HepG2 (cell line): ENCODE results near the gene CTDSP2. TPM values are rescaled to one million over a fixed set of nuclear protein-coding genes. Genes with fewer than 3 reads are reported as not detected.

Source experiments
- ATAC-seq: fragments of 200-7000 bp; cut with Tn5 transposase; 3 replicates; pipeline ENCODE4 v1.9.1; 2020; ENCODE audit warnings: mild to moderate bottlenecking, moderate library complexity
- BruUV-seq: library from RNA; stranded (reverse); fragments of 400-500 nt; replicated peaks from 2 replicates; lab custom pipeline; 2021; lab: Mats Ljungman, UMichigan
- CTCF ChIA-PET: fragments of 300-600 bp; formaldehyde crosslinking; extraction: SDS; loops from one replicate; lab custom pipeline; 2021; ENCODE audit warnings: low total read pairs, inconsistent platforms, low intra/inter-chr PET ratio; lab: Yijun Ruan, JAX
- POLR2A ChIA-PET: fragments of 350-600 bp; sonication (Branson Sonifier 250); formaldehyde crosslinking; loops from one replicate; lab custom pipeline; 2020; ENCODE audit warnings: antibody characterized with exemption, inconsistent platforms; lab: Yijun Ruan, JAX
- DNase-seq: peaks from one replicate; pipeline ENCODE4 v3.0.0-alpha.2; 2015; ENCODE audit warnings: low spot score
- FAIRE-seq: peaks from 3 replicates; lab custom pipeline; 2011; peaks lifted over from hg19 to GRCh38; lab: Jason Lieb, UNC
- H2AFZ ChIP-seq: one replicate; pipeline ENCODE4 v1.6.1; 2011; ENCODE audit warnings: low read length, inconsistent platforms
- H3K27ac ChIP-seq: fragments of 300-600 bp; 3 replicates; pipeline ENCODE4 v1.8.0; 2011; ENCODE audit warnings: mixed run types, mild to moderate bottlenecking, mixed read lengths, low read length, inconsistent platforms; ENCODE audit not compliant: insufficient read depth; ENCODE audit errors: extremely low read length
- H3K27me3 ChIP-seq, 2 experiments: fragments of 200-600 bp in 1 of 2; 2 replicates in 1 of 2; 3 replicates in 1 of 2; pipeline versions ENCODE4 v1.6.0 to v1.8.0; 2011; ENCODE audit warnings: low read length in 2 of 2, mild to moderate bottlenecking in 2 of 2, moderate library complexity in 2 of 2, inconsistent platforms in 1 of 2; ENCODE audit not compliant: insufficient read depth in 2 of 2, control insufficient read depth in 1 of 2
- H3K36me3 ChIP-seq, 2 experiments: fragments of 200-600 bp in 1 of 2; replicated peaks in 1 of 2; 2 replicates in 1 of 2; 3 replicates in 1 of 2; pipeline versions ENCODE4 v1.5.1 to v1.8.0; 2011; ENCODE audit warnings: low read length in 2 of 2, inconsistent platforms in 1 of 2; ENCODE audit not compliant: insufficient read depth in 2 of 2, control insufficient read depth in 1 of 2
- H3K4me1 ChIP-seq: 2 replicates; pipeline ENCODE4 v1.5.1; 2012; ENCODE audit warnings: low read length, inconsistent platforms; ENCODE audit not compliant: insufficient read depth
- H3K4me2 ChIP-seq: 2 replicates; pipeline ENCODE4 v1.6.0; 2011; ENCODE audit warnings: low read depth, low read length, inconsistent platforms
- H3K4me3 ChIP-seq, 3 experiments: fragments of 200-600 bp in 1 of 3; sonication (generic), shearing (Covaris generic) in 1 of 3; replicated peaks in 1 of 3; 2 replicates each; pipeline ENCODE4 v1.5.1; 2011 to 2016; ENCODE audit warnings: low read length in 3 of 3, inconsistent platforms in 2 of 3, low read depth in 2 of 3, mild to moderate bottlenecking in 2 of 3, control low read depth in 1 of 3, mixed read lengths in 1 of 3; ENCODE audit not compliant: insufficient read depth in 1 of 3
- H3K79me2 ChIP-seq: one replicate; pipeline ENCODE4 v1.6.1; 2011; ENCODE audit warnings: low read length, inconsistent platforms; ENCODE audit not compliant: insufficient read depth
- H3K9ac ChIP-seq: 2 replicates; pipeline ENCODE4 v1.6.0; 2011; ENCODE audit warnings: mild to moderate bottlenecking, low read depth, low read length, inconsistent platforms; ENCODE audit not compliant: insufficient read depth
- H3K9me3 ChIP-seq: 2 replicates; pipeline ENCODE4 v1.5.1; 2012; ENCODE audit warnings: mild to moderate bottlenecking, low read length
- H4K20me1 ChIP-seq: 2 replicates; pipeline ENCODE4 v1.6.0; 2011; ENCODE audit warnings: inconsistent platforms, mild to moderate bottlenecking, low read length, moderate library complexity; ENCODE audit not compliant: insufficient read depth
- CEBPB ChIP-seq: IDR thresholded peaks from 2 replicates; pipeline ENCODE4 v1.6.1; 2011; ENCODE audit warnings: low read depth, low read length, improper control_type of control experiment, borderline replicate concordance
- FOXC1 ChIP-seq: sonication (generic); formaldehyde crosslinking; IDR thresholded peaks from 2 replicates; pipeline ENCODE4 v1.8.0; 2022; ENCODE audit warnings: mild to moderate bottlenecking, missing genetic modification reagents, borderline replicate concordance
- KDM5B ChIP-seq: sonication (generic); formaldehyde crosslinking; IDR thresholded peaks from 2 replicates; pipeline ENCODE4 v1.4.0; 2020; ENCODE audit warnings: missing genetic modification reagents, mild to moderate bottlenecking, borderline replicate concordance
- NAIF1 ChIP-seq: sonication (generic); formaldehyde crosslinking; IDR thresholded peaks from 2 replicates; pipeline ENCODE4 v1.5.0; 2020; ENCODE audit warnings: mild to moderate bottlenecking, missing genetic modification reagents, borderline replicate concordance
- TARDBP ChIP-seq: sonication (generic); formaldehyde crosslinking; IDR thresholded peaks from 2 replicates; pipeline ENCODE4 v1.8.0; 2022; ENCODE audit warnings: mild to moderate bottlenecking, missing genetic modification reagents
- TEAD3 ChIP-seq: optimal IDR thresholded peaks from 2 replicates; pipeline ENCODE3; 2016; ENCODE audit warnings: borderline replicate concordance
- TFDP2 ChIP-seq: sonication (generic); formaldehyde crosslinking; IDR thresholded peaks from 2 replicates; pipeline ENCODE4 v1.4.0; 2020; ENCODE audit warnings: missing genetic modification reagents
- ZFX ChIP-seq: sonication (generic); formaldehyde crosslinking; IDR thresholded peaks from 2 replicates; pipeline ENCODE4 v1.4.0; 2020; ENCODE audit warnings: mild to moderate bottlenecking, low read depth, missing genetic modification reagents, moderate library complexity
- ZFY ChIP-seq: sonication (generic); formaldehyde crosslinking; IDR thresholded peaks from 2 replicates; pipeline ENCODE4 v1.4.0; 2020; ENCODE audit warnings: missing genetic modification reagents
- ZNF253 ChIP-seq: sonication (generic); formaldehyde crosslinking; IDR thresholded peaks from 2 replicates; pipeline ENCODE4 v1.8.0; 2022; ENCODE audit warnings: mild to moderate bottlenecking, missing genetic modification reagents, borderline replicate concordance
- ZNF484 ChIP-seq: sonication (generic); formaldehyde crosslinking; IDR thresholded peaks from 2 replicates; pipeline ENCODE4 v1.5.1; 2020; ENCODE audit warnings: mild to moderate bottlenecking, low read depth, missing genetic modification reagents, borderline replicate concordance
- ZNF574 ChIP-seq: sonication (generic); formaldehyde crosslinking; IDR thresholded peaks from 2 replicates; pipeline ENCODE4 v1.4.0; 2020; ENCODE audit warnings: missing genetic modification reagents
- ZNF598 ChIP-seq: sonication (generic); formaldehyde crosslinking; IDR thresholded peaks from 2 replicates; pipeline ENCODE4 v1.5.1; 2020; ENCODE audit warnings: mild to moderate bottlenecking, missing genetic modification reagents, borderline replicate concordance
- ZSCAN31 ChIP-seq: sonication (generic); formaldehyde crosslinking; IDR thresholded peaks from 2 replicates; pipeline ENCODE4 v1.5.0; 2020; ENCODE audit warnings: low read depth, mild to moderate bottlenecking, missing genetic modification reagents
- WGBS: methylation state at CpG from one replicate; pipeline ENCODE4 v1.1.6; 2017; ENCODE audit warnings: low lambda C conversion rate; 5-methylcytosine and 5-hydroxymethylcytosine counted together
- in situ Hi-C: cut with HindIII; loops from 2 replicates; pipeline ENCODE4 v1.10.0; 2017; ENCODE audit warnings: low pct_unique_long_range_greater_than_20kb; ENCODE audit not compliant: extremely low pct_ligation_motif_present
- intact Hi-C: fragments of 100-400 bp; cut with micrococcal nuclease; formaldehyde crosslinking; loops from one replicate; pipeline ENCODE4 v1.10.0; 2022; ENCODE audit not compliant: unreplicated experiment
- polyA plus RNA-seq, 8 experiments: library from polyadenylated mRNA; depleted of rRNA in 3 of 8; stranded (reverse) in 7 of 8; unstranded in 1 of 8; fragments of >200 nt; fragmentation: Illumina TruSeq in 4 of 8; extraction: Trizol in 4 of 8; gene quantifications; 2 replicates each; pipeline versions ENCODE4 v1.2.1 to v1.2.3, GENCODE V29; 2011 to 2016; ENCODE audit warnings: low read depth in 4 of 8, missing spikeins in 1 of 8, mixed read lengths in 1 of 8; ENCODE audit not compliant: insufficient read depth in 1 of 8
- total RNA-seq, 5 experiments: library from RNA; depleted of rRNA; stranded (reverse); fragments of >200 nt; fragmentation: Illumina TruSeq; extraction: Trizol; gene quantifications; 2 replicates each; pipeline ENCODE4 v1.2.3, GENCODE V29; 2016; ENCODE audit warnings: low read depth in 1 of 5
- TF ChIP-seq, protein P1 (sequence below): sonication (generic); formaldehyde crosslinking; IDR thresholded peaks from 2 replicates; pipeline ENCODE4 v1.5.1; 2020; ENCODE audit warnings: mild to moderate bottlenecking, missing genetic modification reagents, moderate library complexity

Gene CTDSP2
- total and polyA plus RNA-seq, 2 of the 13 experiments (the other 11 are each of a cell fraction or from before 2014, with no cell fraction given), result 38.1 to 82.5 TPM

DNA sequence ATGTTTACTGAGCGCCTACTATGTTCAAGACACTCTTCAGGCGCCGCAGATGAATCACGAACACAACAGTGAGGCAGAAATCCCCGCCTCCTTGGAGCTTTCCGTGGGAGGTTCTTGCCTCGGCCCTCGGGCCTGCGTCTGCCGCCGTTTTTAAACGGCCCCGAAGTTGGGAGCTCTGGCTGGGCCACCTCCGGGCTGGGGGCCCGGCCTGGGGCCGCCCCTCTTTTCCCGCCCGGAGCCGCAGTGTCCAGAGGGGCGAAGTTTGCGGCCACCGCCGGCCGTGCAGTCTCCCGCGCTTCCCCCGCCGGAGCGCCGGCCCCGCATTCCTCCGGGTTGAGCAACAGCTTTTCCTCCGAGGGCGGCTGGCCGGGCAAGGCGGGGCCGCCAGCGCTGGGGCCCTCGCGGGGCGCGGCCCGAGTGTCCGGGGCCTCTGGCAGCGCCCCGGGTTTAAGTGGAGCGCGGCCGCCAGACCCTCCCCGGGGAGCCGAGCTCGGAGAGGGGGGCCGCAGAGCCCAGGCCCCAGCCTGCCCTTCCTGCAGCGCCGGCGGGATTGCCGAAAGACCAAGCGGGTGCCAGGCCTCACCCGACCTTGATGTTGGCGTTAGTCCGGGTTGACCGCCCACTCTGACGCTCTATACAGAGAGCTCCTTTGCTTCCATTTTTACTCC is 18.7 kb upstream of the CTDSP2 start:
- in situ Hi-C loops (no loop called here), intact Hi-C loops (loop anchor here (1.0 kb wide), 1 partner anchor 18 kb away; no protein-coding TSS in a partner anchor)
- Histone ChIP-seq H3K79me2 (no peaks in the 10 kb centered on the region), H3K27me3 (peaks cover 4 to 65% of the 10 kb centered on the region in 2 experiments), H3K4me3 (peak overlapping the region; percentile 49 to 74 (median 59)), H2AFZ (no peak overlapping the region), H3K27ac (no peak overlapping the region), H3K4me1 (peaks cover 15% of the 10 kb centered on the region), H3K36me3 (no peaks in the 10 kb centered on the region), H3K9ac (peak overlapping the region; percentile 31; the same call in 1 of the 2 replicates), H3K4me2 (peak overlapping the region; percentile 85), H4K20me1 (no peaks in the 10 kb centered on the region), H3K9me3 (no peaks in the 10 kb centered on the region)
- ChIA-PET CTCF (no interaction called here), POLR2A (interaction anchor here (0.9 to 1.9 kb wide), 8 partner anchors 13 to 93 kb away, joined by 3 to 23 read pairs (median 4); partner anchors contain the start of genes CTDSP2 and EEF1AKMT3)
- ATAC-seq, result peak; percentile 94
- 0% methylated on average over 19 of the region's 63 CpGs for WGBS
- no peak for DNase-seq
- FAIRE-seq, result no peak
- no TSS peak for BruUV-seq
- peak; percentile 24; the same call in 1 of the 2 replicates for TF ChIP-seq KDM5B (CRISPR knock-in tag)
- TF ChIP-seq TFDP2 (CRISPR knock-in tag), result peak; percentile 90
- TF ChIP-seq ZFY (CRISPR knock-in tag), result peak; percentile 54
- no peak for TF ChIP-seq ZNF253
- no peak for TF ChIP-seq NAIF1 (CRISPR knock-in tag)
- TF ChIP-seq ZSCAN31 (CRISPR knock-in tag), result peak; percentile 41; the same call in 1 of the 2 replicates
- TF ChIP-seq TARDBP (CRISPR knock-in tag), result 0 out of 2 replicates have a peak, but pooled peaks have one; percentile 21
- no peak for TF ChIP-seq FOXC1 (CRISPR knock-in tag)
- peak; percentile 83 for TF ChIP-seq CEBPB
- peak; percentile 87 for TF ChIP-seq TEAD3 (CRISPR knock-in tag)
- peak; percentile 47; the same call in 1 of the 2 replicates for TF ChIP-seq ZNF598 (CRISPR knock-in tag)
- TF ChIP-seq, protein P1, sequence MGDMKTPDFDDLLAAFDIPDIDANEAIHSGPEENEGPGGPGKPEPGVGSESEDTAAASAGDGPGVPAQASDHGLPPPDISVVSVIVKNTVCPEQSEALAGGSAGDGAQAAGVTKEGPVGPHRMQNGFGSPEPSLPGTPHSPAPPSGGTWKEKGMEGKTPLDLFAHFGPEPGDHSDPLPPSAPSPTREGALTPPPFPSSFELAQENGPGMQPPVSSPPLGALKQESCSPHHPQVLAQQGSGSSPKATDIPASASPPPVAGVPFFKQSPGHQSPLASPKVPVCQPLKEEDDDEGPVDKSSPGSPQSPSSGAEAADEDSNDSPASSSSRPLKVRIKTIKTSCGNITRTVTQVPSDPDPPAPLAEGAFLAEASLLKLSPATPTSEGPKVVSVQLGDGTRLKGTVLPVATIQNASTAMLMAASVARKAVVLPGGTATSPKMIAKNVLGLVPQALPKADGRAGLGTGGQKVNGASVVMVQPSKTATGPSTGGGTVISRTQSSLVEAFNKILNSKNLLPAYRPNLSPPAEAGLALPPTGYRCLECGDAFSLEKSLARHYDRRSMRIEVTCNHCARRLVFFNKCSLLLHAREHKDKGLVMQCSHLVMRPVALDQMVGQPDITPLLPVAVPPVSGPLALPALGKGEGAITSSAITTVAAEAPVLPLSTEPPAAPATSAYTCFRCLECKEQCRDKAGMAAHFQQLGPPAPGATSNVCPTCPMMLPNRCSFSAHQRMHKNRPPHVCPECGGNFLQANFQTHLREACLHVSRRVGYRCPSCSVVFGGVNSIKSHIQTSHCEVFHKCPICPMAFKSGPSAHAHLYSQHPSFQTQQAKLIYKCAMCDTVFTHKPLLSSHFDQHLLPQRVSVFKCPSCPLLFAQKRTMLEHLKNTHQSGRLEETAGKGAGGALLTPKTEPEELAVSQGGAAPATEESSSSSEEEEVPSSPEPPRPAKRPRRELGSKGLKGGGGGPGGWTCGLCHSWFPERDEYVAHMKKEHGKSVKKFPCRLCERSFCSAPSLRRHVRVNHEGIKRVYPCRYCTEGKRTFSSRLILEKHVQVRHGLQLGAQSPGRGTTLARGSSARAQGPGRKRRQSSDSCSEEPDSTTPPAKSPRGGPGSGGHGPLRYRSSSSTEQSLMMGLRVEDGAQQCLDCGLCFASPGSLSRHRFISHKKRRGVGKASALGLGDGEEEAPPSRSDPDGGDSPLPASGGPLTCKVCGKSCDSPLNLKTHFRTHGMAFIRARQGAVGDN, result peak; percentile 83
- TF ChIP-seq ZNF574 (CRISPR knock-in tag), result peak; percentile 20; the same call in 1 of the 2 replicates
- TF ChIP-seq ZFX, result peak; percentile 47; the same call in 1 of the 2 replicates
- no peak for TF ChIP-seq ZNF484 (CRISPR knock-in tag)
